K562 (cell line): Measurements from ENCODE around the gene OOSP1. TPM values are rescaled to one million over a fixed set of nuclear protein-coding genes. Genes with fewer than 3 reads are reported as not detected.
A peak's percentile ranks its signal among the peaks of the same experiment; 100 is the strongest.

Experiments used
- ADNP ChIP-seq: fragments of 200-800 bp; sonication (Bioruptor generic); IDR thresholded peaks from 2 replicates; pipeline ENCODE4 v1.6.1; 2016; ENCODE audit warnings: missing genetic modification characterization, missing compliant biosample characterization
- C11orf30 ChIP-seq: fragments of 450-650 bp; IDR thresholded peaks from 2 replicates; pipeline ENCODE4 v1.6.1; 2016; ENCODE audit warnings: low read depth, mild to moderate bottlenecking
- CEBPB ChIP-seq: fragments of 450-650 bp; IDR thresholded peaks from 2 replicates; pipeline ENCODE4 v1.6.1; 2016; ENCODE audit warnings: missing genetic modification characterization, missing compliant biosample characterization
- ESRRB ChIP-seq: fragments of 250-450 bp; sonication (Bioruptor Pico); IDR thresholded peaks from 2 replicates; pipeline ENCODE4 v1.5.0; 2020; ENCODE audit warnings: mild to moderate bottlenecking, moderate library complexity, borderline replicate concordance
- EZH2 ChIP-seq: IDR thresholded peaks from 2 replicates; pipeline ENCODE4 v1.6.1; 2012; ENCODE audit warnings: low read depth, mild to moderate bottlenecking, inconsistent platforms, low read length, borderline replicate concordance
- FOXA3 ChIP-seq, 2 experiments: fragments of 450-650 bp in 1 of 2; sonication (generic) in 1 of 2; formaldehyde crosslinking; IDR thresholded peaks in 1 of 2; conservative IDR thresholded peaks in 1 of 2; 2 replicates each; pipeline versions ENCODE4 v1.4.0 to v1.8.0; 2020 to 2022; ENCODE audit warnings: mild to moderate bottlenecking in 2 of 2, missing genetic modification reagents in 1 of 2
- MECOM ChIP-seq: fragments of 250-450 bp; sonication (Bioruptor Pico); IDR thresholded peaks from 2 replicates; pipeline ENCODE4 v1.8.0; 2022; ENCODE audit warnings: inconsistent platforms
- NFRKB ChIP-seq: fragments of 450-650 bp; IDR thresholded peaks from 2 replicates; pipeline ENCODE4 v1.6.1; 2016; ENCODE audit warnings: low read depth
- POLR3G ChIP-seq: IDR thresholded peaks from 2 replicates; pipeline ENCODE4 v1.6.1; 2011; ENCODE audit not compliant: insufficient read length, insufficient replicate concordance; ENCODE audit errors: extremely low read depth
- RBM34 ChIP-seq: fragments of 200-400 bp; formaldehyde crosslinking; IDR thresholded peaks from 2 replicates; pipeline ENCODE4 v1.6.1; 2018; ENCODE audit warnings: low read length, borderline replicate concordance; ENCODE audit not compliant: insufficient read depth
- TCF7L2 ChIP-seq: fragments of 150-350 bp; IDR thresholded peaks from 2 replicates; pipeline ENCODE4 v1.6.1; 2016; ENCODE audit warnings: low read depth, mild to moderate bottlenecking, low read length, moderate library complexity
- XRCC4 ChIP-seq: IDR thresholded peaks from one replicate; pipeline ENCODE4 v1.6.1; 2011; ENCODE audit not compliant: insufficient read depth, insufficient read length; ENCODE audit errors: extremely low read depth
- ZNF274 ChIP-seq: IDR thresholded peaks from 2 replicates; pipeline ENCODE4 v1.6.1; 2011; ENCODE audit warnings: low read depth, mild to moderate bottlenecking, low read length, moderate library complexity, borderline replicate concordance
- polyA plus RNA-seq, 8 experiments: library from polyadenylated mRNA; depleted of rRNA in 4 of 8; stranded (reverse) in 5 of 8; unstranded in 3 of 8; fragments of >200 nt; fragmentation: Nextera tagmentation in 2 of 8; fragmentation: Illumina TruSeq in 1 of 8; extraction: Ambion mirVana in 2 of 8; extraction: Trizol in 1 of 8; gene quantifications; 2 replicates each; pipeline versions ENCODE4 v1.2.1 to v1.2.3, GENCODE V29; 2011 to 2014; ENCODE audit warnings: inconsistent platforms in 1 of 8, missing spikeins in 1 of 8
- total RNA-seq, 7 experiments: library from RNA; depleted of rRNA in 6 of 7; stranded (reverse); fragments of >200 nt in 6 of 7; fragmentation: Illumina TruSeq in 2 of 7; extraction: Trizol in 2 of 7; gene quantifications; 2 replicates each; pipeline versions ENCODE4 v1.2.1 to v1.2.3, GENCODE V29; 2011 to 2021; ENCODE audit warnings: low replicate concordance in 1 of 7
- TF ChIP-seq, protein P1 (sequence below), 2 experiments: fragments of 450-650 bp; IDR thresholded peaks; 2 replicates each; pipeline ENCODE4 v1.6.1; 2016; ENCODE audit warnings: mild to moderate bottlenecking in 2 of 2, borderline replicate concordance in 1 of 2, low read depth in 1 of 2, moderate library complexity in 1 of 2
- TF ChIP-seq, protein P2 (sequence below): fragments of 450-650 bp; IDR thresholded peaks from 2 replicates; pipeline ENCODE4 v1.6.1; 2016; ENCODE audit warnings: low read depth, mild to moderate bottlenecking, moderate library complexity
- TF ChIP-seq, protein P3 (sequence below): fragments of 250-450 bp; sonication (Bioruptor Pico); IDR thresholded peaks from 2 replicates; pipeline ENCODE4 v1.4.0; 2020; ENCODE audit warnings: mild to moderate bottlenecking

The OOSP1 gene
- total and polyA plus RNA-seq, 9 of the 15 experiments (the other 6 are each of a cell fraction or from before 2014, with no cell fraction given), result 0.14 to 3.0 (median 0.61) TPM

DNA sequence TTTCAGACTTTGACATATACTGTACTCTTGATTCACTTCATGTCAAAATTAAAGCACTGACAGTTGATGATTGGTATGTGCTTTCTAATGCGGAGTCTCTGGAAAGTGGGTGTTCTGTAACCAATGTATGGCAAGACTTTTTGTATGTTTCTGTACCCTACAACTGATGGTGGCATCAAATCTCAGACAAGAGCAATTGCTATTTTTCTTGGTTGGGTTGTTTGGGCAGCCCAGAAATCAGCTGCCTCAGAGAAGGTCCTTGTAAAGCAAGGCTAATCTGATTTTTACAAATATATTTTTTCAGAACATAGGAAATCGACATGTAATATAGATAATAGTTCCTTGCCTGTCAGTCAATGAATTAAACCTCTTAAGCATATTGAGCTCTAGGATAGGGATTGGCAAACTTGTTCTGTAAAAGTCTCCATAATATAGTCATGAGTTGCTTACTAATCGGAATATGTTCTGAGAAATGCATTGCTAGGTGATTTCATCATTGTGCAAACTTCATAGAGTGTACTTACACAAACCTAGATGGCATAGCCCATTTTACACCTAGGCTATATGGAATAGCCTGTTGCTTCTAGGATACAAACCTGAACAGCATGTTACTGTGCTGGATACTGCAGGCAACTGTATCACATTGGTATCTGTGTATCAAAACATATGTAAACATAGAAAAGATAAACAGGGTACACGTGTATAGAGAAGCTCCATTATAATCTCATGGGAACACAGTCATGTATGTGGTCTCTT, 15.4 kb downstream of the OOSP1 start (continued):
- TF ChIP-seq XRCC4 (no peak), POLR3G (no peak), NFRKB (peak; percentile 67; the same call in 1 of the 2 replicates), TCF7L2 (no peak), ESRRB (CRISPR knock-in tag) (no peak), EZH2 (no peak), FOXA3 (CRISPR knock-in tag; conservative IDR thresholded peaks at IDR 0.05 in 1 of 2, IDR thresholded peaks at IDR 0.05 in 1 of 2) (peak in 1 of 2 experiments; percentile 58; a peak in 1 of 4 replicates), RBM34 (no peak), ADNP (tag) (no peak), C11orf30 (0 out of 2 replicates have a peak, but pooled peaks have one; percentile 25), CEBPB (peak; percentile 77), ZNF274 (no peak), MECOM (CRISPR knock-in tag) (peak; percentile 61; the same call in 1 of the 2 replicates)
- TF ChIP-seq, protein P1, sequence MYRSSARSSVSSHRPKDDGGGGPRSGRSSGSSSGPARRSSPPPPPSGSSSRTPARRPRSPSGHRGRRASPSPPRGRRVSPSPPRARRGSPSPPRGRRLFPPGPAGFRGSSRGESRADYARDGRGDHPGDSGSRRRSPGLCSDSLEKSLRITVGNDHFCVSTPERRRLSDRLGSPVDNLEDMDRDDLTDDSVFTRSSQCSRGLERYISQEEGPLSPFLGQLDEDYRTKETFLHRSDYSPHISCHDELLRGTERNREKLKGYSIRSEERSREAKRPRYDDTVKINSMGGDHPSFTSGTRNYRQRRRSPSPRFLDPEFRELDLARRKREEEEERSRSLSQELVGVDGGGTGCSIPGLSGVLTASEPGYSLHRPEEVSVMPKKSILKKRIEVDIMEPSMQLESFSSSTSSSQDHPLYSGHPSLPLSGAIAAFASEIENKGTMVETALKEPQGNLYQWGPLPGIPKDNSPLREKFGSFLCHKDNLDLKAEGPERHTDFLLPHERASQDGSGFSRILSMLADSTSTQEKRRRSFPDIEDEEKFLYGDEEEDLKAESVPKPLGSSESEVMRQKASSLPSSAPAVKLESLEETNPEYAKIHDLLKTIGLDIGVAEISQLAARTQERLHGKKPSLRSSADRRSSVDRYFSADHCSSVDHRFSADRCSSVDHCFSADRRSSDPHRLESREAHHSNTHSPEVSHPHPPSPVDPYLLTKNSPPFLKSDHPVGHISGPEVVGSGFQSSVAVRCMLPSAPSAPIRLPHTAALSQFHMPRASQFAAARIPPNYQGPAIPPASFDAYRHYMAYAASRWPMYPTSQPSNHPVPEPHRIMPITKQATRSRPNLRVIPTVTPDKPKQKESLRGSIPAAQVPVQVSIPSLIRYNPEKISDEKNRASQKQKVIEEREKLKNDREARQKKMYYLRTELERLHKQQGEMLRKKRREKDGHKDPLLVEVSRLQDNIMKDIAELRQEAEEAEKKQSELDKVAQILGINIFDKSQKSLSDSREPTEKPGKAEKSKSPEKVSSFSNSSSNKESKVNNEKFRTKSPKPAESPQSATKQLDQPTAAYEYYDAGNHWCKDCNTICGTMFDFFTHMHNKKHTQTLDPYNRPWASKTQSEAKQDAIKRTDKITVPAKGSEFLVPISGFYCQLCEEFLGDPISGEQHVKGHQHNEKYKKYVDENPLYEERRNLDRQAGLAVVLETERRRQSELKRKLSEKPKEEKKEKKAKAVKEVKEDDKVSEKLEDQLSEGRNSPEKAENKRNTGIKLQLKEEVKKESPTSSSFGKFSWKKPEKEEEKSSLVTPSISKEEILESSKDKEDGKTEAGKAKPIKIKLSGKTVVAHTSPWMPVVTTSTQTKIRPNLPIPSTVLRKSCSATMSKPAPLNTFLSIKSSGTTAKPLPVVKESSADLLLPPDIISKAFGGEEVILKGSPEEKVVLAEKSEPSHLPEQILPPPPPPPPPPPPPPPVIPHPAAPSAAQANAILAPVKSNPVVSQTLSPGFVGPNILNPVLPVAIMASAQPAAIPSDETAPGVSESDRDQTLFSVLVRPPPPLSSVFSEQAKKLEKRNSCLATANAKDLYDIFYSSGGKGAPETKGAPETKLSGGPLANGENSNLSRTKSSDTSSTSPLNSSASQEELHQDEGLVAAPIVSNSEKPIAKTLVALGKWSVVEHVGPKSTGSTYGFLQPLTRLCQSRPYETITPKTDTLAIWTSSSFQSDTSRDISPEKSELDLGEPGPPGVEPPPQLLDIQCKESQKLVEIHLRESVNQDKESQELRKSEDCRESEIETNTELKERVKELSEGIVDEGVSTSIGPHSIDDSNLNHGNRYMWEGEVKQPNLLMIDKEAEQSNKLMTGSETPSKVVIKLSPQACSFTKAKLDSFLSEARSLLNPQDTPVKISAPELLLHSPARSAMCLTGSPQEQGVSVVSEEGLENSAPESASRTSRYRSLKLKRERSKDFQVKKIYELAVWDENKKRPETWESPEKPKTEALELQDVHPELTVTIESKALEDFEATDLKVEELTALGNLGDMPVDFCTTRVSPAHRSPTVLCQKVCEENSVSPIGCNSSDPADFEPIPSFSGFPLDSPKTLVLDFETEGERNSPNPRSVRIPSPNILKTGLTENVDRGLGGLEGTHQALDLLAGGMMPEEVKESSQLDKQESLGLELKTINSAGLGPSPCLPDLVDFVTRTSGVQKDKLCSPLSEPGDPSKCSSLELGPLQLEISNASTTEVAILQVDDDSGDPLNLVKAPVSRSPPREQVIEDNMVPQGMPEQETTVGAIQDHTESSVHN (IDR thresholded peaks at IDR 0.05; ENCODE audit: borderline replicate concordance in 1 of 2, low read depth in 1 of 2), result no peak
- TF ChIP-seq, protein P2, sequence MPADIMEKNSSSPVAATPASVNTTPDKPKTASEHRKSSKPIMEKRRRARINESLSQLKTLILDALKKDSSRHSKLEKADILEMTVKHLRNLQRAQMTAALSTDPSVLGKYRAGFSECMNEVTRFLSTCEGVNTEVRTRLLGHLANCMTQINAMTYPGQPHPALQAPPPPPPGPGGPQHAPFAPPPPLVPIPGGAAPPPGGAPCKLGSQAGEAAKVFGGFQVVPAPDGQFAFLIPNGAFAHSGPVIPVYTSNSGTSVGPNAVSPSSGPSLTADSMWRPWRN, result no peak
- TF ChIP-seq, protein P3, sequence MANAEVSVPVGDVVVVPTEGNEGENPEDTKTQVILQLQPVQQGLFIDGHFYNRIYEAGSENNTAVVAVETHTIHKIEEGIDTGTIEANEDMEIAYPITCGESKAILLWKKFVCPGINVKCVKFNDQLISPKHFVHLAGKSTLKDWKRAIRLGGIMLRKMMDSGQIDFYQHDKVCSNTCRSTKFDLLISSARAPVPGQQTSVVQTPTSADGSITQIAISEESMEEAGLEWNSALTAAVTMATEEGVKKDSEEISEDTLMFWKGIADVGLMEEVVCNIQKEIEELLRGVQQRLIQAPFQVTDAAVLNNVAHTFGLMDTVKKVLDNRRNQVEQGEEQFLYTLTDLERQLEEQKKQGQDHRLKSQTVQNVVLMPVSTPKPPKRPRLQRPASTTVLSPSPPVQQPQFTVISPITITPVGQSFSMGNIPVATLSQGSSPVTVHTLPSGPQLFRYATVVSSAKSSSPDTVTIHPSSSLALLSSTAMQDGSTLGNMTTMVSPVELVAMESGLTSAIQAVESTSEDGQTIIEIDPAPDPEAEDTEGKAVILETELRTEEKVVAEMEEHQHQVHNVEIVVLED (CRISPR knock-in tag), result no peak
